GM19438 (cell line): ENCODE results near the gene SFRP2.
A peak's percentile ranks its signal among the peaks of the same experiment; 100 is the strongest.

Experiments
- ATAC-seq: cut with Tn5 transposase; IDR thresholded peaks from one replicate; pipeline ENCODE4 v1.9.1; 2021; ENCODE audit warnings: low read depth; ENCODE audit not compliant: unreplicated experiment

Gene SFRP2

DNA sequence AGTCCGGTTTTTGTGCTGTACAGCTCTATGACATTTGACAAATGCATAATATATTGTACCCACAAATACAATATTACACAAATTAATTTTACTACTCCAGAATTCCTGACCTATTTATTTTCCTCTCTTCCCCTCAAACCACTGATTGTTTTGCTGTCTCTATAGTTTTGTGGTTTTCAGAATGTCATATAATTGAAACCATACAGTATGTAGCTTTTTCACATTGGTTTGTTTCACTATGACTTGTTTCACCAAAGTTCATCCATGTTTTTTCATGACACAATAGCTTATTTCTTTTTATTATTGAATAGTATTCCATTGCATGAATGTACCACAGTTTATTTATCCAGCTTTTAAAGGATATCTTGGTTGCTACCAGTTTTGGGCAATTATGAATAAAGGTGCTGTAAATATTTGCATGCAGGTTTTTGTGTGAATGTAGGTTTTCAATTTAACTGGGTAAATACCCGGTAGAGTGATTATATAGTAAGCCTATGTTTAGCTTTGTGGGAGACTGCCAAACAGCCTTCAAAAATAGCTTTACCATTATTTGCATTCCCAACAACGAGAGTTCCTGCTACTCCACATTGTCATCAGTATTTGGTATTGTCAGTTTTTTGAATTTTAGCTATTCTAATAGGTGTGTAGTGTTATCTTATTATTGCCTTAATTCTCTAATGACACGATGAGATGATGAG lies 55.0 kb downstream of the SFRP2 start:
- ATAC-seq, result peak; percentile 64

DNA sequence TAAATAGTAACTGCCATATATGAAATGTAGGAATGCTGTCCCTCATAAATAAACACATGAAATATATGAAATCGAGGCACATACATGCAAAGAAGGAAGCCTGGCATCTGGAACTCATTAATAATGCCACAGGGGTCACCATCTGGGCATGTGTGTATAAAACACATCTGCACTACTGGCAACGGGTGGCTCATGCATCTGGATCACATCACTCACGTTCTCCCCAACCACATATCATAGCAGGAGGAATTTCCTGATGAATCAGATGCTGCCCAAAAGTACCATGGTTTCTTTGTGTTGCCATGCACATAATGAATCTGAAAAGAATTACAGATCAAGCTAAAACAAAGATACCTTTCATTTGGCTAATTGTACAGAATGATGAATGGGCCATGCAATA lies 57.6 kb downstream of the SFRP2 start:
- no peak for ATAC-seq
